GM12878 (cell line): ENCODE results near the gene NME7. TPM values are rescaled to one million over a fixed set of nuclear protein-coding genes. Genes with fewer than 3 reads are reported as not detected.

ENCODE experiments used
- BHLHE40 ChIP-seq, 2 experiments: fragments of 450-650 bp in 1 of 2; IDR thresholded peaks; 2 replicates each; pipeline ENCODE4 v1.6.1; 2011 to 2017; ENCODE audit warnings: low read depth in 2 of 2, borderline replicate concordance in 1 of 2, improper control_type of control experiment in 1 of 2, low read length in 1 of 2, mild to moderate bottlenecking in 1 of 2
- CBFB ChIP-seq: IDR thresholded peaks from 2 replicates; pipeline ENCODE4 v1.6.1; 2016; ENCODE audit warnings: antibody characterized with exemption, low read depth
- CHD4 ChIP-seq: fragments of 200-600 bp; sonication (generic); IDR thresholded peaks from 2 replicates; pipeline ENCODE4 v1.6.1; 2016; ENCODE audit warnings: mild to moderate bottlenecking
- DPF2 ChIP-seq: fragments of 450-650 bp; IDR thresholded peaks from 2 replicates; pipeline ENCODE4 v1.6.1; 2017; ENCODE audit warnings: mild to moderate bottlenecking
- EED ChIP-seq: sonication (generic); IDR thresholded peaks from 2 replicates; pipeline ENCODE4 v1.6.1; 2016; ENCODE audit warnings: antibody characterized with exemption, low read depth
- EP300 ChIP-seq, 2 experiments: fragments of 150-350 bp in 1 of 2; IDR thresholded peaks; 2 replicates each; pipeline ENCODE4 v1.6.1; 2011 to 2012; ENCODE audit warnings: low read depth in 2 of 2, low read length in 2 of 2, borderline replicate concordance in 1 of 2, improper control_type of control experiment in 1 of 2, inconsistent platforms in 1 of 2; ENCODE audit not compliant: control insufficient read depth in 1 of 2
- ETV6 ChIP-seq, 2 experiments: fragments of 450-650 bp in 1 of 2; IDR thresholded peaks in 1 of 2; conservative IDR thresholded peaks in 1 of 2; 2 replicates each; pipeline ENCODE4 v1.6.1; 2014; ENCODE audit warnings: antibody characterized with exemption in 1 of 2, borderline replicate concordance in 1 of 2, low read depth in 1 of 2, mild to moderate bottlenecking in 1 of 2, moderate library complexity in 1 of 2
- FOS ChIP-seq: IDR thresholded peaks from 3 replicates; pipeline ENCODE4 v1.6.1; 2011; ENCODE audit warnings: borderline replicate concordance; ENCODE audit not compliant: insufficient read length; ENCODE audit errors: extremely low read depth
- FOXM1 ChIP-seq: IDR thresholded peaks from 2 replicates; pipeline ENCODE4 v1.6.1; 2012; ENCODE audit warnings: low read depth, mild to moderate bottlenecking, inconsistent platforms, low read length, moderate library complexity
- HDAC2 ChIP-seq: fragments of 200-600 bp; sonication (generic); IDR thresholded peaks from 2 replicates; pipeline ENCODE4 v1.6.1; 2017
- IKZF1 ChIP-seq: fragments of 450-650 bp; conservative IDR thresholded peaks from 2 replicates; pipeline ENCODE4 v1.6.1; 2017; ENCODE audit warnings: antibody characterized with exemption, mild to moderate bottlenecking
- IKZF2 ChIP-seq, 2 experiments: fragments of 450-650 bp; IDR thresholded peaks; 2 replicates each; pipeline ENCODE4 v1.6.1; 2017; ENCODE audit warnings: mild to moderate bottlenecking in 2 of 2, moderate library complexity in 2 of 2
- JUNB ChIP-seq: IDR thresholded peaks from 2 replicates; pipeline ENCODE4 v1.6.1; 2016; ENCODE audit warnings: antibody characterized with exemption, mild to moderate bottlenecking
- NFXL1 ChIP-seq: fragments of 450-650 bp; IDR thresholded peaks from 2 replicates; pipeline ENCODE4 v1.6.1; 2017; ENCODE audit warnings: antibody characterized with exemption, mild to moderate bottlenecking, borderline replicate concordance
- POLR2AphosphoS5 ChIP-seq: IDR thresholded peaks from 2 replicates; pipeline ENCODE4 v1.6.1; 2011; ENCODE audit warnings: mild to moderate bottlenecking, low read length, inconsistent platforms
- RELA ChIP-seq: fragments of 450-650 bp; IDR thresholded peaks from 2 replicates; pipeline ENCODE4 v1.8.0; 2014; ENCODE audit warnings: borderline replicate concordance; ENCODE audit not compliant: partially characterized antibody
- RUNX3 ChIP-seq: IDR thresholded peaks from 2 replicates; pipeline ENCODE4 v1.6.1; 2012; ENCODE audit warnings: low read length, inconsistent platforms
- SMAD5 ChIP-seq: IDR thresholded peaks from 2 replicates; pipeline ENCODE4 v1.6.1; 2016; ENCODE audit warnings: antibody characterized with exemption, low read depth
- SRF ChIP-seq, 2 experiments: IDR thresholded peaks; 2 replicates each; pipeline ENCODE4 v1.6.1; 2011; ENCODE audit warnings: low read depth in 2 of 2, low read length in 2 of 2, mild to moderate bottlenecking in 1 of 2, moderate library complexity in 1 of 2
- TAF1 ChIP-seq: IDR thresholded peaks from 2 replicates; pipeline ENCODE4 v1.6.1; 2011; ENCODE audit warnings: mild to moderate bottlenecking, low read depth, low read length, borderline replicate concordance
- TCF3 ChIP-seq: IDR thresholded peaks from 2 replicates; pipeline ENCODE4 v1.6.1; 2012; ENCODE audit warnings: low read depth, mild to moderate bottlenecking, low read length, borderline replicate concordance; ENCODE audit not compliant: insufficient read depth
- YY1 ChIP-seq: IDR thresholded peaks from 2 replicates; pipeline ENCODE4 v1.6.1; 2011; ENCODE audit warnings: low read depth, mild to moderate bottlenecking, low read length
- ZBTB33 ChIP-seq: fragments of 450-650 bp; IDR thresholded peaks from 2 replicates; pipeline ENCODE4 v1.6.1; 2017; ENCODE audit warnings: mild to moderate bottlenecking
- ZNF24 ChIP-seq: fragments of 450-650 bp; IDR thresholded peaks from 2 replicates; pipeline ENCODE4 v1.6.1; 2017; ENCODE audit warnings: antibody characterized with exemption, mild to moderate bottlenecking
- ZNF274 ChIP-seq: IDR thresholded peaks from one replicate; pipeline ENCODE4 v1.8.0; 2011; ENCODE audit not compliant: insufficient read length, insufficient read depth
- polyA plus RNA-seq, 11 experiments: library from polyadenylated mRNA; depleted of rRNA in 4 of 11; unstranded in 6 of 11; stranded (reverse) in 5 of 11; fragments of >200 nt; fragmentation: Nextera tagmentation in 4 of 11; fragmentation: Illumina TruSeq in 1 of 11; extraction: Ambion mirVana in 4 of 11; extraction: Trizol in 1 of 11; gene quantifications; 1 replicate in 1 of 11; 2 replicates in 10 of 11; pipeline versions ENCODE4 v1.2.1 to v1.2.3, GENCODE V29; 2011 to 2016; ENCODE audit warnings: inconsistent platforms in 2 of 11, missing spikeins in 2 of 11, low read depth in 1 of 11
- total RNA-seq, 4 experiments: library from RNA; depleted of rRNA in 3 of 4; stranded (reverse); fragments of >200 nt in 3 of 4; fragmentation: Illumina TruSeq in 1 of 4; extraction: Trizol in 1 of 4; gene quantifications; 2 replicates each; pipeline versions ENCODE4 v1.2.1 to v1.2.3, GENCODE V29; 2013 to 2021

Gene NME7
- total and polyA plus RNA-seq, 10 of the 15 experiments (the other 5 are each of a cell fraction or from before 2014, with no cell fraction given), result 1.5 to 15.6 (median 7.2) TPM

GRCh38 chr1:169106095-169106920, 261.3 kb downstream of the NME7 start, which contains the start of gene ATP1B1 (continued):
- TF ChIP-seq ZBTB33 (no peak), RELA (no peak), RUNX3 (no peak), ETV6 (conservative IDR thresholded peaks at IDR 0.05 in 1 of 2, IDR thresholded peaks at IDR 0.05 in 1 of 2; ENCODE audit: borderline replicate concordance in 1 of 2, low read depth in 1 of 2) (no peak), EED (0 out of 2 replicates have a peak, but pooled peaks have one; percentile 16), SMAD5 (peak; percentile 53; the same call in 1 of the 2 replicates), BHLHE40 (IDR thresholded peaks at IDR 0.05; ENCODE audit: borderline replicate concordance in 1 of 2, low read depth in 2 of 2, low read length in 1 of 2) (peak in 1 of 2 experiments; percentile 19; a peak in 1 of 4 replicates), POLR2AphosphoS5 (peak; percentile 80; the same call in 1 of the 2 replicates), EP300 (IDR thresholded peaks at IDR 0.05; ENCODE audit: borderline replicate concordance in 1 of 2, control insufficient read depth in 1 of 2, low read depth in 2 of 2, low read length in 2 of 2) (no peak), IKZF2 (IDR thresholded peaks at IDR 0.05) (no peak; a peak in 1 of 4 replicates), FOXM1 (no peak), FOS (no peak), HDAC2 (no peak), TAF1 (no peak), CHD4 (no peak), DPF2 (no peak), TCF3 (no peak), ZNF274 (no peak), YY1 (no peak; the same call in 1 of the 2 replicates), NFXL1 (peak; percentile 70), JUNB (no peak), IKZF1 (peak; percentile 43), ZNF24 (no peak), SRF (IDR thresholded peaks at IDR 0.05; ENCODE audit: low read depth in 2 of 2, low read length in 2 of 2) (no peak), CBFB (no peak)
